Measurements from ENCODE around the gene CS. TPM values are rescaled to one million over a fixed set of nuclear protein-coding genes. Genes with fewer than 3 reads are reported as not detected.
A peak's percentile ranks its signal among the peaks of the same experiment; 100 is the strongest.
"Not testable (repeated sequence)": the region's sequence is repeated elsewhere in the genome, so short reads cannot be mapped to it uniquely, and the experiment has no call there.

Gene CS
- total RNA-seq, 2 experiments from 2014 or later: 218 to 228 TPM

DNA sequence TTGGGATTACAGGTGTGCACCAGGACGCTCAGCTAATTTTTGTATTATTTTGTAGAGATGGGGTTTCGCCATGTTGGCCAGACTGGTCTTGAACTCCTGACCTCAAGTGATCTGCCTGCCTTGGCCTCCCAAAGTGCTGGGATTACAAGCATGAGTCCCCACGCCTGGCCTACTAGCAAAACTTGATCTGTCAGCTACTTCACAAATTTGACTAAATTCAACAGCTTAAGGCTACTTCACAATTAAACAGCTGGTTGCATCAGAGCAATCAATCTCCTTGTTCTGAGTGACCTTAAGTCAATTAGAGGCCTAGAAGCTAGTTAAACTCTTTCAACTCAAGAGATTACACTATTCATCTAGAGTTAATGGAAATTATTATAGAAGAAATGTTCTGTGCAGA, 21.2 kb downstream of the CS start:
- H3K27me3 Mint-ChIP-seq (ENCODE audit: low read depth): no peaks in the 10 kb centered on the region
- ATAC-seq (no peak), DNase-seq (no peak)
- no peak overlapping the region for H3K4me3 Mint-ChIP-seq
- peaks cover 55% of the 10 kb centered on the region for H3K36me3 Mint-ChIP-seq (ENCODE audit: low read depth)
- no peaks in the 10 kb centered on the region for H3K9me3 Mint-ChIP-seq (ENCODE audit: insufficient read depth)
- CTCF ChIA-PET: interaction anchor here (1.0 to 1.6 kb wide), 4 partner anchors 12 to 185 kb away, joined by 3 to 4 read pairs (median 4); partner anchors contain the start of gene COQ10A
- POLR2A ChIA-PET: interaction anchor here (1.3 kb wide), 1 partner anchor 13 kb away, joined by 4 read pairs; no protein-coding TSS in a partner anchor
- H3K4me1 Mint-ChIP-seq (ENCODE audit: low read depth): no peaks in the 10 kb centered on the region
- H3K27ac Mint-ChIP-seq: no peak overlapping the region

GRCh38 chr12:56274299-56274698, 25.8 kb downstream of the CS start:
- Mint-ChIP-seq H3K36me3 (ENCODE audit: low read depth) (peaks cover 60% of the 10 kb centered on the region), H3K27me3 (ENCODE audit: low read depth) (no peaks in the 10 kb centered on the region), H3K4me3 (no peak overlapping the region), H3K4me1 (ENCODE audit: low read depth) (no peaks in the 10 kb centered on the region), H3K27ac (no peak overlapping the region), H3K9me3 (ENCODE audit: insufficient read depth) (no peaks in the 10 kb centered on the region)
- DNase-seq: no peak
- ChIA-PET POLR2A (no interaction called here), CTCF (interaction anchor here (1.2 kb wide), 1 partner anchor 36 kb away, joined by 3 read pairs; no protein-coding TSS in a partner anchor)
- no peak for ATAC-seq

- H3K9me3 Mint-ChIP-seq (ENCODE audit: insufficient read depth); H3K27ac Mint-ChIP-seq; H3K4me1 Mint-ChIP-seq (ENCODE audit: low read depth); CTCF ChIA-PET; ATAC-seq; DNase-seq; H3K4me3 Mint-ChIP-seq; H3K27me3 Mint-ChIP-seq (ENCODE audit: low read depth): not testable (repeated sequence)
- peaks cover 58% of the 10 kb centered on the region for H3K36me3 Mint-ChIP-seq (ENCODE audit: low read depth)
- POLR2A ChIA-PET: interaction anchor here (1.0 kb wide), 1 partner anchor 10 kb away, joined by 3 read pairs; no protein-coding TSS in a partner anchor
These were observed 27.7 kb downstream of the CS start for GRCh38 chr12:56272468-56272867.

GRCh38 chr12:56271031-56271430, 29.1 kb downstream of the CS start:
- POLR2A ChIA-PET: interaction anchor here (0.5 kb wide), 1 partner anchor 1154 kb away, joined by 3 read pairs; no protein-coding TSS in a partner anchor
- peaks cover 55% of the 10 kb centered on the region for H3K36me3 Mint-ChIP-seq (ENCODE audit: low read depth)
- DNase-seq (no peak), ATAC-seq (no peak)
- no peak overlapping the region for H3K27ac Mint-ChIP-seq
- peaks cover 15% of the 10 kb centered on the region for H3K4me1 Mint-ChIP-seq (ENCODE audit: low read depth)
- H3K4me3 Mint-ChIP-seq: no peak overlapping the region
- no peaks in the 10 kb centered on the region for H3K9me3 Mint-ChIP-seq (ENCODE audit: insufficient read depth)
- no peaks in the 10 kb centered on the region for H3K27me3 Mint-ChIP-seq (ENCODE audit: low read depth)
- CTCF ChIA-PET: interaction anchor here (0.9 to 3.3 kb wide), 3 partner anchors 19 to 82 kb away, joined by 4 to 12 read pairs (median 5); partner anchors contain the start of gene SMARCC2

DNA sequence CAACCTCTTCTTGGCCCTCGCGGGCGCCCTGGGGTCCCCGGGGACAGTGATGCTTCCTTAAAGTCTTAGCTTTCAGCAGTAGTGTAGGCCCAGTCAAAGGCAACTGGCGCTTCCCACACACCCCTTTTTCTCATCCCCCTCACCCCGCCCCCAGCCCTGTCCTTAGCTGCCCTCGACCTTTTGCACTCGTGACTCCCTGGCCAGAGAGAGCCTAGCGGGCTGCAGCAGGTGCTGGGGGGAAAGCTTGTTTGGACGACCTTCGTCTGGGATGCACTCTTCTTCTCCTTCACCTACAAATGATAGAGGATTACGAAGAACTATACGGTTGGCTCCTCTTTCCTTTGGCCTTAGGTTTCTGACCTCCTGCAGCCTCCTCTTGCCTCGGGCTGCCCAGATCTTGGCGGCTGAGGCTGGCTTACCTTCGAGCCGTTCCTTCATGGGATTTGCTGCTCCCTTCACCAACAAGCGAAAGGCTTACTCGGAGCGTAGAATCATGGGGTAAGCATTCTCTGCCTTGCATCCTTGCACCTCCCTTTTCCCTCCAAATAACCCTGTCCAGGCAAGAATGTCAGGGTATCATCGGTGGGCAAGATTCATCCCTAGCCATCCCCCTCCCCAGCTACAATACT, 32.6 kb downstream of the CS start:
- POLR2A ChIA-PET: interaction anchor here (0.6 to 2.3 kb wide), 6 partner anchors 8 to 1423 kb away, joined by 3 to 9 read pairs (median 6); partner anchors contain the start of genes CNPY2, IL23A, RNF41 and STAT2

GRCh38 chr12:56266693-56267442, 33.3 kb downstream of the CS start, which contains the start of gene COQ10A:
TSS of gene COQ10A (plus strand) at chr12:56266942. CDS start at chr12:56267119, 177 bp downstream.
- DNase-seq: peak; percentile 93
- Mint-ChIP-seq H3K36me3 (ENCODE audit: low read depth) (peaks cover 25% of the 10 kb centered on the region), H3K27me3 (ENCODE audit: low read depth) (no peaks in the 10 kb centered on the region), H3K4me1 (ENCODE audit: low read depth) (peaks cover 18% of the 10 kb centered on the region), H3K4me3 (peak within 1 kb of the TSS; percentile 93), H3K9me3 (ENCODE audit: insufficient read depth) (no peaks in the 10 kb centered on the region), H3K27ac (peak within 1 kb of the TSS; percentile 95)
- POLR2A ChIA-PET: interaction anchor here (0.6 to 2.3 kb wide), 10 partner anchors 9 to 1422 kb away, joined by 3 to 9 read pairs (median 3); partner anchors contain the start of genes CNPY2, IL23A, RNF41 and STAT2
- peak; percentile 92 for ATAC-seq
- CTCF ChIA-PET: interaction anchor here (0.6 to 4.1 kb wide), 19 partner anchors 9 to 529 kb away, joined by 3 to 18 read pairs (median 4); partner anchors contain the start of genes ANKRD52, CNPY2, RNF41 and SMARCC2

More for the DNA sequence above, 32.6 kb downstream of the CS start:
- H3K9me3 Mint-ChIP-seq (ENCODE audit: insufficient read depth): no peaks in the 10 kb centered on the region
- no peaks in the 10 kb centered on the region for H3K27me3 Mint-ChIP-seq (ENCODE audit: low read depth)
- ATAC-seq: no peak
- H3K36me3 Mint-ChIP-seq (ENCODE audit: low read depth): peaks cover 30% of the 10 kb centered on the region
- H3K4me3 Mint-ChIP-seq: peak overlapping the region; percentile 93
- CTCF ChIA-PET: interaction anchor here (0.6 to 4.1 kb wide), 12 partner anchors 9 to 530 kb away, joined by 3 to 18 read pairs (median 4); partner anchors contain the start of genes ANKRD52, CNPY2, RNF41 and SMARCC2
- H3K27ac Mint-ChIP-seq: peak overlapping the region; percentile 95
- peaks cover 18% of the 10 kb centered on the region for H3K4me1 Mint-ChIP-seq (ENCODE audit: low read depth)
- DNase-seq: no peak

- not testable (repeated sequence) for H3K9me3 Mint-ChIP-seq (ENCODE audit: insufficient read depth); ATAC-seq; DNase-seq; H3K27me3 Mint-ChIP-seq (ENCODE audit: low read depth)
- Mint-ChIP-seq H3K4me3 (peak overlapping the region; percentile 93), H3K36me3 (ENCODE audit: low read depth) (peaks cover 19% of the 10 kb centered on the region), H3K27ac (peak overlapping the region; percentile 95), H3K4me1 (ENCODE audit: low read depth) (peaks cover 18% of the 10 kb centered on the region)
- POLR2A ChIA-PET: interaction anchor here (0.6 to 2.3 kb wide), 7 partner anchors 9 to 97 kb away, joined by 3 to 9 read pairs (median 3); partner anchors contain the start of genes CNPY2 and RNF41
- CTCF ChIA-PET: interaction anchor here (0.8 to 4.1 kb wide), 14 partner anchors 8 to 528 kb away, joined by 3 to 18 read pairs (median 6); partner anchors contain the start of genes ANKRD52, RNF41 and SMARCC2
These were observed 34.0 kb downstream of the CS start for GRCh38 chr12:56266068-56266692.

GRCh38 chr12:56262955-56263354, 37.2 kb downstream of the CS start:
- POLR2A ChIA-PET; H3K27me3 Mint-ChIP-seq (ENCODE audit: low read depth); H3K4me3 Mint-ChIP-seq; H3K9me3 Mint-ChIP-seq (ENCODE audit: insufficient read depth); H3K27ac Mint-ChIP-seq; DNase-seq; ATAC-seq; H3K36me3 Mint-ChIP-seq (ENCODE audit: low read depth): not testable (repeated sequence)
- H3K4me1 Mint-ChIP-seq (ENCODE audit: low read depth): peaks cover 23% of the 10 kb centered on the region
- CTCF ChIA-PET: interaction anchor here (0.7 to 1.6 kb wide), 4 partner anchors 16 to 1313 kb away, joined by 3 to 5 read pairs (median 3); partner anchors contain the start of gene RNF41

GRCh38 chr12:56261503-56262232, 38.5 kb downstream of the CS start:
- Mint-ChIP-seq H3K4me1 (ENCODE audit: low read depth) (peaks cover 20% of the 10 kb centered on the region), H3K4me3 (no peak overlapping the region), H3K36me3 (ENCODE audit: low read depth) (no peaks in the 10 kb centered on the region), H3K27me3 (ENCODE audit: low read depth) (no peaks in the 10 kb centered on the region), H3K27ac (no peak overlapping the region), H3K9me3 (ENCODE audit: insufficient read depth) (no peaks in the 10 kb centered on the region)
- ChIA-PET CTCF (interaction anchor here (1.0 kb wide), 1 partner anchor 14 kb away, joined by 3 read pairs; no protein-coding TSS in a partner anchor), POLR2A (no interaction called here)
- DNase-seq (no peak), ATAC-seq (no peak)

- POLR2A ChIA-PET: no interaction called here
- Mint-ChIP-seq H3K4me1 (ENCODE audit: low read depth) (peaks cover 22% of the 10 kb centered on the region), H3K27ac (no peak overlapping the region), H3K9me3 (ENCODE audit: insufficient read depth) (no peaks in the 10 kb centered on the region), H3K27me3 (ENCODE audit: low read depth) (no peaks in the 10 kb centered on the region), H3K36me3 (ENCODE audit: low read depth) (peaks cover 3% of the 10 kb centered on the region), H3K4me3 (no peak overlapping the region)
- ATAC-seq: no peak
- CTCF ChIA-PET: interaction anchor here (0.7 to 1.0 kb wide), 2 partner anchors 15 to 39 kb away, joined by 3 read pairs; no protein-coding TSS in a partner anchor
- DNase-seq: no peak
These were observed 39.2 kb downstream of the CS start for GRCh38 chr12:56260921-56261320.

Data from activated CD8-positive, alpha-beta T cell treated with anti-CD3 and anti-CD28 coated beads, Interleukin-2, amount 10 ng/mL, durations not matched to agents 7 days and 5 days (primary cell).